Keratinocyte (primary cell): Measurements from ENCODE around the gene GRHL3. TPM values are rescaled to one million over a fixed set of nuclear protein-coding genes. Genes with fewer than 3 reads are reported as not detected.

Source experiments
- DNase-seq: peaks from one replicate; pipeline ENCODE4 v3.0.0-alpha.2; 2011; ENCODE audit warnings: low read depth, missing footprints, low spot score
- FAIRE-seq: peaks from 2 replicates; lab custom pipeline; 2011; peaks lifted over from hg19 to GRCh38; lab: Jason Lieb, UNC
- H2AFZ ChIP-seq: 2 replicates; pipeline ENCODE4 v1.6.0; 2012; ENCODE audit warnings: low read length, control low read depth, inconsistent platforms; ENCODE audit not compliant: control insufficient read depth
- H3K27ac ChIP-seq: 2 replicates; pipeline ENCODE4 v1.5.1; 2011; ENCODE audit warnings: low read length; ENCODE audit not compliant: control insufficient read depth, insufficient read depth
- H3K27me3 ChIP-seq: 3 replicates; pipeline ENCODE4 v1.6.0; 2011; ENCODE audit warnings: low read length; ENCODE audit not compliant: control insufficient read depth, insufficient read depth; ENCODE audit errors: extremely low read depth
- H3K36me3 ChIP-seq, 2 experiments: 2 replicates in 1 of 2; 3 replicates in 1 of 2; pipeline ENCODE4 v1.5.1; 2011; ENCODE audit warnings: low read length in 2 of 2, mild to moderate bottlenecking in 1 of 2; ENCODE audit not compliant: control insufficient read depth in 2 of 2, insufficient read depth in 2 of 2; ENCODE audit errors: extremely low read depth in 1 of 2
- H3K4me1 ChIP-seq: 3 replicates; pipeline ENCODE4 v1.5.1; 2011; ENCODE audit warnings: low read length; ENCODE audit not compliant: control insufficient read depth, insufficient read depth; ENCODE audit errors: extremely low read depth
- H3K4me2 ChIP-seq: 3 replicates; pipeline ENCODE4 v1.6.0; 2011; ENCODE audit warnings: low read depth, low read length; ENCODE audit not compliant: control insufficient read depth, insufficient read depth; ENCODE audit errors: extremely low read depth
- H3K4me3 ChIP-seq, 3 experiments: fragments of 200-600 bp in 1 of 3; sonication (generic) in 1 of 3; 2 replicates in 2 of 3; 3 replicates in 1 of 3; pipeline ENCODE4 v1.5.1; 2011 to 2016; ENCODE audit warnings: low read length in 3 of 3, mild to moderate bottlenecking in 3 of 3, control low read depth in 2 of 3, inconsistent platforms in 1 of 3, low read depth in 1 of 3, mixed read lengths in 1 of 3, mixed run types in 1 of 3, moderate library complexity in 1 of 3; ENCODE audit not compliant: control insufficient read depth in 2 of 3, insufficient read depth in 2 of 3; ENCODE audit errors: extremely low read depth in 1 of 3
- H3K79me2 ChIP-seq: 2 replicates; pipeline ENCODE4 v1.6.0; 2012; ENCODE audit warnings: low read length; ENCODE audit not compliant: control insufficient read depth, insufficient read depth
- H3K9ac ChIP-seq: 3 replicates; pipeline ENCODE4 v1.6.0; 2011; ENCODE audit warnings: low read length; ENCODE audit not compliant: control insufficient read depth, insufficient read depth; ENCODE audit errors: extremely low read depth
- H3K9me1 ChIP-seq: 3 replicates; pipeline ENCODE4 v1.6.0; 2011; ENCODE audit warnings: low read length; ENCODE audit not compliant: control insufficient read depth, insufficient read depth; ENCODE audit errors: extremely low read depth
- H3K9me3 ChIP-seq: 2 replicates; pipeline ENCODE4 v1.5.1; 2012; ENCODE audit warnings: low read depth, low read length; ENCODE audit not compliant: control insufficient read depth
- H4K20me1 ChIP-seq: 3 replicates; pipeline ENCODE4 v1.6.0; 2011; ENCODE audit warnings: low read length; ENCODE audit not compliant: control insufficient read depth, insufficient read depth; ENCODE audit errors: extremely low read depth
- CTCF ChIP-seq, 3 experiments: IDR thresholded peaks in 1 of 3; conservative IDR thresholded peaks in 1 of 3; optimal IDR thresholded peaks in 1 of 3; 2 replicates in 2 of 3; 3 replicates in 1 of 3; pipeline versions ENCODE3 to v1.5.1; 2011; ENCODE audit warnings: low read length in 3 of 3, mild to moderate bottlenecking in 3 of 3, moderate library complexity in 2 of 3, control low read depth in 1 of 3, inconsistent platforms in 1 of 3; ENCODE audit not compliant: insufficient read depth in 2 of 3; ENCODE audit errors: extremely low read depth in 1 of 3
- EZH2 ChIP-seq: IDR thresholded peaks from one replicate; pipeline ENCODE4 v1.6.1; 2012; ENCODE audit warnings: inconsistent platforms, mild to moderate bottlenecking, low read length, moderate library complexity
- dilution Hi-C: fragments of 300-500 bp; cut with MboI; formaldehyde crosslinking; loops from one replicate; pipeline ENCODE4 v1.7.0; 2020; ENCODE audit warnings: low sequenced_read_pairs; ENCODE audit not compliant: extremely low pct_ligation_motif_present
- polyA plus RNA-seq, 5 experiments: library from polyadenylated mRNA; depleted of rRNA in 3 of 5; stranded (reverse) in 3 of 5; stranded (forward) in 1 of 5; unstranded in 1 of 5; fragments of >200 nt; gene quantifications; 1 replicate in 1 of 5; 2 replicates in 3 of 5; 3 replicates in 1 of 5; pipeline versions ENCODE4 v1.2.1 to v1.2.3, GENCODE V29; 2011 to 2012; ENCODE audit warnings: missing spikeins in 2 of 5, low read depth in 1 of 5, low replicate concordance in 1 of 5

Gene GRHL3
- polyA plus RNA-seq, 1 donor (not counting 4 experiments of a cell fraction or from before 2014, with no cell fraction given): 13.0 TPM

- Histone ChIP-seq H3K4me3 (no peak overlapping the region), H3K9me3 (no peaks in the 10 kb centered on the region), H3K79me2 (no peaks in the 10 kb centered on the region), H3K27me3 (no peaks in the 10 kb centered on the region), H3K4me1 (peaks cover 29% of the 10 kb centered on the region), H2AFZ (no peak overlapping the region), H4K20me1 (no peaks in the 10 kb centered on the region), H3K9ac (no peak overlapping the region), H3K9me1 (no peaks in the 10 kb centered on the region), H3K27ac (no peak overlapping the region), H3K4me2 (no peak overlapping the region), H3K36me3 (no peaks in the 10 kb centered on the region)
- no peak for TF ChIP-seq EZH2
- TF ChIP-seq CTCF (optimal IDR thresholded peaks at IDR 0.05 in 1 of 3, IDR thresholded peaks at IDR 0.05 in 1 of 3, conservative IDR thresholded peaks at IDR 0.05 in 1 of 3; ENCODE audit: extremely low read depth in 1 of 3, insufficient read depth in 2 of 3, low read length in 3 of 3): no peak
- no peak for DNase-seq
- FAIRE-seq: no peak
- dilution Hi-C loops: no loop called here
Observed at GRCh38 chr1:24311234-24311633, 7.9 kb upstream of the GRHL3 start.

- H3K4me1 ChIP-seq: peaks cover 34% of the 10 kb centered on the region
- no peak overlapping the region for H3K9ac ChIP-seq
- no peak overlapping the region for H3K4me2 ChIP-seq
- H2AFZ ChIP-seq: no peak overlapping the region
- no peak overlapping the region for H3K27ac ChIP-seq
- H3K36me3 ChIP-seq: no peaks in the 10 kb centered on the region
- DNase-seq (no peak), FAIRE-seq (no peak)
- no peaks in the 10 kb centered on the region for H4K20me1 ChIP-seq
- H3K27me3 ChIP-seq: no peaks in the 10 kb centered on the region
- H3K9me3 ChIP-seq: no peaks in the 10 kb centered on the region
- H3K9me1 ChIP-seq: no peaks in the 10 kb centered on the region
- dilution Hi-C loops: no loop called here
- H3K4me3 ChIP-seq: no peak overlapping the region
- TF ChIP-seq CTCF (optimal IDR thresholded peaks at IDR 0.05 in 1 of 3, IDR thresholded peaks at IDR 0.05 in 1 of 3, conservative IDR thresholded peaks at IDR 0.05 in 1 of 3; ENCODE audit: extremely low read depth in 1 of 3, insufficient read depth in 2 of 3, low read length in 3 of 3): no peak
- TF ChIP-seq EZH2: no peak
- H3K79me2 ChIP-seq: no peaks in the 10 kb centered on the region
Observed at GRCh38 chr1:24311741-24312140, 7.4 kb upstream of the GRHL3 start.
